ACC112 (cell line): ENCODE data around the gene TMEM117.

Experiments used
- H2AFZ ChIP-seq: fragments of 200-600 bp; sonication (generic); one replicate; pipeline ENCODE4 v1.6.0; 2017; ENCODE audit warnings: antibody characterized with exemption, low read length; ENCODE audit not compliant: unreplicated experiment
- H3K27ac ChIP-seq: fragments of 200-600 bp; sonication (generic); 2 replicates; pipeline ENCODE4 v1.5.1; 2014; ENCODE audit warnings: low read depth, mild to moderate bottlenecking, antibody characterized with exemption, low read length, moderate library complexity
- H3K27me3 ChIP-seq: fragments of 200-600 bp; sonication (generic); 2 replicates; pipeline ENCODE4 v1.6.1; 2014; ENCODE audit warnings: mild to moderate bottlenecking, antibody characterized with exemption, low read length, moderate library complexity, mixed read lengths; ENCODE audit not compliant: insufficient read depth
- H3K36me3 ChIP-seq: fragments of 200-600 bp; sonication (generic); 2 replicates; pipeline ENCODE4 v1.6.1; 2016; ENCODE audit warnings: mild to moderate bottlenecking, antibody characterized with exemption, low read length, moderate library complexity, mixed read lengths; ENCODE audit not compliant: insufficient read depth
- H3K4me1 ChIP-seq: fragments of 200-600 bp; sonication (generic); one replicate; pipeline ENCODE4 v1.6.1; 2016; ENCODE audit warnings: low read length, mixed read lengths; ENCODE audit not compliant: insufficient read depth, unreplicated experiment, control insufficient read depth
- H3K4me3 ChIP-seq: fragments of 200-600 bp; sonication (generic); 2 replicates; pipeline ENCODE4 v1.5.1; 2014; ENCODE audit warnings: mild to moderate bottlenecking, low read depth, low read length
- H3K79me2 ChIP-seq: fragments of 200-600 bp; sonication (generic); one replicate; pipeline ENCODE4 v1.6.0; 2016; ENCODE audit warnings: low read length; ENCODE audit not compliant: control insufficient read depth, unreplicated experiment, insufficient read depth

The TMEM117 gene

GRCh38 chr12:44148936-44149335, 313.1 kb downstream of the TMEM117 start:
- no peaks in the 10 kb centered on the region for H3K4me1 ChIP-seq
- H3K79me2 ChIP-seq = no peaks in the 10 kb centered on the region
- no peak overlapping the region for H3K4me3 ChIP-seq
- no peak overlapping the region for H3K27ac ChIP-seq
- H3K27me3 ChIP-seq = no peaks in the 10 kb centered on the region
- no peak overlapping the region for H2AFZ ChIP-seq
- no peaks in the 10 kb centered on the region for H3K36me3 ChIP-seq

GRCh38 chr12:44154128-44154527, 318.2 kb downstream of the TMEM117 start:
- H3K36me3 ChIP-seq = no peaks in the 10 kb centered on the region
- H3K4me3 ChIP-seq = peak overlapping the region; percentile 76
- no peak overlapping the region for H3K27ac ChIP-seq
- no peaks in the 10 kb centered on the region for H3K4me1 ChIP-seq
- H3K27me3 ChIP-seq = no peaks in the 10 kb centered on the region
- H2AFZ ChIP-seq = peak overlapping the region; percentile 89
- H3K79me2 ChIP-seq = no peaks in the 10 kb centered on the region

DNA sequence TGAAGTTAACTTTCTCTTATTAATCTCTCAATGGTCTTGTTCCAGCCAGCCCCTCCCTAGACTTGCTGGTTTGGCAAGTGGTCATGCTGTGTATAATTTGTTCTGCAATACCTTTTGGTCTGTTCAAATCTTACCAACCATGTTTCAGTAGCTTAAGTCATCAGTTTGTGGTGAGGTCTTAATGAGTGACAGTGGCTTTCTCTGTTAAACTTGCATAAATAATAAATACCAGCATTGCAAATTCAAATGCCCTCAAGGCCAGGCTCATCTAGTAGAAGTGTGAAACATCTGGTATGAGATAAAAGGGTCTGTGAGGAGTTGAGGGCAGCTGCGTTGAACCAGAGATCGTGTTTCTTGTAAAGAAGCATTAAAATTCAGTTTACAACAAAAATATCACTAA, 319.5 kb downstream of the TMEM117 start:
- Histone ChIP-seq H3K27ac (no peak overlapping the region), H3K27me3 (no peaks in the 10 kb centered on the region), H3K4me3 (no peak overlapping the region), H3K79me2 (no peaks in the 10 kb centered on the region), H3K36me3 (no peaks in the 10 kb centered on the region), H3K4me1 (no peaks in the 10 kb centered on the region), H2AFZ (no peak overlapping the region)

DNA sequence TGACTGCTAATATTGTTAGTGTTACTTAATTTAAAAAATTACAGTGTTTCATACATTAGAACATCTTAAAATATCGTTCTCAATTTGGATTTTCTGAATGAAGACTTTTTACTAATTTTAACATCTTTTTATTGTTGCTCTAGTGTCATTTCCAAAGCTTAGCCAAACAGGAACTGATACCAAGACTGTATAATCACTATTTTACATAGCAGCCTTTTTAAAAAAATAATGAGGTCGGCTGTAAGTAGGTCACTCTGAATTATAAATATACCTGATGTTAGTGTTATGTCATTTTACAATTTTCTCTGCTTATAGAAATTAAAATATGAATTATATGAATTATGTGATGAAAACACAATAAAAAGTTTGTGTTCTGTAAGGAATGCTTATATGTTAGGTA, 321.5 kb downstream of the TMEM117 start:
- H3K27ac ChIP-seq = no peak overlapping the region
- no peaks in the 10 kb centered on the region for H3K79me2 ChIP-seq
- H3K4me3 ChIP-seq = no peak overlapping the region
- H3K36me3 ChIP-seq = no peaks in the 10 kb centered on the region
- H3K4me1 ChIP-seq = no peaks in the 10 kb centered on the region
- H3K27me3 ChIP-seq = no peaks in the 10 kb centered on the region
- H2AFZ ChIP-seq = no peak overlapping the region

GRCh38 chr12:44158746-44159145, 322.9 kb downstream of the TMEM117 start:
- Histone ChIP-seq H3K27ac (no peak overlapping the region), H3K79me2 (no peaks in the 10 kb centered on the region), H3K27me3 (no peaks in the 10 kb centered on the region), H3K4me1 (no peaks in the 10 kb centered on the region), H2AFZ (no peak overlapping the region), H3K36me3 (no peaks in the 10 kb centered on the region), H3K4me3 (no peak overlapping the region)

GRCh38 chr12:44159216-44159615, 323.3 kb downstream of the TMEM117 start:
- H3K4me3 ChIP-seq = no peak overlapping the region
- no peak overlapping the region for H2AFZ ChIP-seq
- H3K4me1 ChIP-seq = no peaks in the 10 kb centered on the region
- no peaks in the 10 kb centered on the region for H3K27me3 ChIP-seq
- no peaks in the 10 kb centered on the region for H3K36me3 ChIP-seq
- H3K27ac ChIP-seq = no peak overlapping the region
- no peaks in the 10 kb centered on the region for H3K79me2 ChIP-seq

GRCh38 chr12:44159862-44160261, 324.0 kb downstream of the TMEM117 start:
- Histone ChIP-seq H3K36me3 (no peaks in the 10 kb centered on the region), H3K27me3 (no peaks in the 10 kb centered on the region), H3K79me2 (no peaks in the 10 kb centered on the region), H3K27ac (no peak overlapping the region), H3K4me3 (no peak overlapping the region), H3K4me1 (no peaks in the 10 kb centered on the region), H2AFZ (no peak overlapping the region)

- no peaks in the 10 kb centered on the region for H3K27me3 ChIP-seq
- no peak overlapping the region for H3K27ac ChIP-seq
- H3K79me2 ChIP-seq = no peaks in the 10 kb centered on the region
- H2AFZ ChIP-seq = no peak overlapping the region
- H3K4me1 ChIP-seq = no peaks in the 10 kb centered on the region
- H3K4me3 ChIP-seq = no peak overlapping the region
- H3K36me3 ChIP-seq = no peaks in the 10 kb centered on the region
These were observed 327.1 kb downstream of the TMEM117 start for GRCh38 chr12:44162961-44163360.

GRCh38 chr12:44174053-44174452, 338.2 kb downstream of the TMEM117 start:
- Histone ChIP-seq H3K36me3 (no peaks in the 10 kb centered on the region), H3K4me1 (no peaks in the 10 kb centered on the region), H3K27me3 (no peaks in the 10 kb centered on the region), H3K79me2 (no peaks in the 10 kb centered on the region), H3K4me3 (no peak overlapping the region), H3K27ac (no peak overlapping the region), H2AFZ (no peak overlapping the region)

- H2AFZ ChIP-seq = no peak overlapping the region
- H3K4me1 ChIP-seq = no peaks in the 10 kb centered on the region
- H3K79me2 ChIP-seq = no peaks in the 10 kb centered on the region
- H3K36me3 ChIP-seq = no peaks in the 10 kb centered on the region
- no peak overlapping the region for H3K4me3 ChIP-seq
- no peak overlapping the region for H3K27ac ChIP-seq
- no peaks in the 10 kb centered on the region for H3K27me3 ChIP-seq
These were observed 348.8 kb downstream of the TMEM117 start for GRCh38 chr12:44184499-44185206.

- Histone ChIP-seq H3K27me3 (no peaks in the 10 kb centered on the region), H3K4me3 (no peak overlapping the region), H3K4me1 (no peaks in the 10 kb centered on the region), H3K36me3 (no peaks in the 10 kb centered on the region), H3K79me2 (no peaks in the 10 kb centered on the region), H3K27ac (no peak overlapping the region), H2AFZ (no peak overlapping the region)
These were observed 357.4 kb downstream of the TMEM117 start for GRCh38 chr12:44193281-44193680.
